ENCODE measurements around the gene NRSN2. TPM values are rescaled to one million over a fixed set of nuclear protein-coding genes. Genes with fewer than 3 reads are reported as not detected.
"Not testable (repeated sequence)": the region's sequence is repeated elsewhere in the genome, so short reads cannot be mapped to it uniquely, and the experiment has no call there.

The NRSN2 gene
- total RNA-seq, 3 donors from 2014 or later, result 9.4 to 22.3 (median 21.8) TPM

GRCh38 chr20:373171-373890 lies 26.4 kb downstream of the NRSN2 start:
- no peak for DNase-seq (ENCODE audit: low spot score in 2 of 2)
- intact Hi-C loops (cut with DNase I; ENCODE audit: low total_unique reads), result no loop called here
- H3K27ac ChIP-seq, result peak overlapping the region; percentile 78 to 83
- TF ChIP-seq POLR2AphosphoS5 (IDR thresholded peaks at IDR 0.05), result no peak
- TF ChIP-seq POLR2A (IDR thresholded peaks at IDR 0.05), result no peak
- TF ChIP-seq CTCF (IDR thresholded peaks at IDR 0.05), result no peak
- H3K27me3 ChIP-seq, result no peaks in the 10 kb centered on the region
- H3K36me3 ChIP-seq, result no peaks in the 10 kb centered on the region
- peaks cover 0 to 8% of the 10 kb centered on the region in 2 donors for H3K4me1 ChIP-seq
- no peaks in the 10 kb centered on the region for H3K9me3 ChIP-seq
- H3K4me3 ChIP-seq, result no peak overlapping the region

GRCh38 chr20:375265-375889 lies 28.5 kb downstream of the NRSN2 start:
- intact Hi-C loops (cut with DNase I; ENCODE audit: low total_unique reads), result no loop called here

GRCh38 chr20:376089-376488 lies 29.2 kb downstream of the NRSN2 start:
- no peak for TF ChIP-seq POLR2AphosphoS5 (IDR thresholded peaks at IDR 0.05)
- no peak for TF ChIP-seq CTCF (IDR thresholded peaks at IDR 0.05)
- no peak for DNase-seq (ENCODE audit: low spot score in 2 of 2)
- Histone ChIP-seq H3K4me1 (peaks cover 0 to 8% of the 10 kb centered on the region in 2 donors), H3K4me3 (no peak overlapping the region), H3K27ac (no peak overlapping the region), H3K9me3 (no peaks in the 10 kb centered on the region), H3K36me3 (no peaks in the 10 kb centered on the region), H3K27me3 (no peaks in the 10 kb centered on the region)
- intact Hi-C loops (cut with DNase I; ENCODE audit: low total_unique reads), result no loop called here

More at GRCh38 chr20:375265-375889, 28.5 kb downstream of the NRSN2 start:
- Histone ChIP-seq H3K4me3 (no peak overlapping the region), H3K4me1 (peaks cover 0 to 8% of the 10 kb centered on the region in 2 donors), H3K36me3 (no peaks in the 10 kb centered on the region), H3K9me3 (no peaks in the 10 kb centered on the region), H3K27ac (no peak overlapping the region), H3K27me3 (no peaks in the 10 kb centered on the region)
- no peak for TF ChIP-seq CTCF (IDR thresholded peaks at IDR 0.05)
- no peak for TF ChIP-seq POLR2AphosphoS5 (IDR thresholded peaks at IDR 0.05)
- TF ChIP-seq POLR2A (IDR thresholded peaks at IDR 0.05), result no peak
- no peak for DNase-seq (ENCODE audit: low spot score in 2 of 2)

- Histone ChIP-seq H3K36me3 (no peaks in the 10 kb centered on the region), H3K4me3 (no peak overlapping the region), H3K27ac (no peak overlapping the region), H3K27me3 (no peaks in the 10 kb centered on the region), H3K9me3 (no peaks in the 10 kb centered on the region), H3K4me1 (peaks cover 0 to 3% of the 10 kb centered on the region in 2 donors)
- DNase-seq (ENCODE audit: low spot score in 2 of 2), result no peak
- intact Hi-C loops (cut with DNase I; ENCODE audit: low total_unique reads), result no loop called here
- TF ChIP-seq POLR2AphosphoS5 (IDR thresholded peaks at IDR 0.05) (no peak), CTCF (IDR thresholded peaks at IDR 0.05) (no peak), POLR2A (IDR thresholded peaks at IDR 0.05) (no peak)
These were observed 29.8 kb downstream of the NRSN2 start for GRCh38 chr20:376750-377149.

GRCh38 chr20:377578-377977 lies 30.7 kb downstream of the NRSN2 start:
- H3K36me3 ChIP-seq; H3K9me3 ChIP-seq; intact Hi-C loops (cut with DNase I; ENCODE audit: low total_unique reads); H3K27ac ChIP-seq; H3K4me1 ChIP-seq; DNase-seq (ENCODE audit: low spot score in 2 of 2); H3K27me3 ChIP-seq; H3K4me3 ChIP-seq: not testable (repeated sequence)
